GM18505 (cell line): ENCODE results near the gene ADM.
"Not testable (repeated sequence)": the region's sequence is repeated elsewhere in the genome, so short reads cannot be mapped to it uniquely, and the experiment has no call there.

Experiments used
- ATAC-seq: cut with Tn5 transposase; IDR thresholded peaks from one replicate; pipeline ENCODE4 v1.9.1; 2021; ENCODE audit not compliant: unreplicated experiment
- POLR2A ChIP-seq: IDR thresholded peaks from 4 replicates; pipeline ENCODE4 v1.6.1; 2011; ENCODE audit warnings: borderline replicate concordance; ENCODE audit not compliant: insufficient read depth, insufficient read length; ENCODE audit errors: extremely low read depth

The ADM gene

DNA sequence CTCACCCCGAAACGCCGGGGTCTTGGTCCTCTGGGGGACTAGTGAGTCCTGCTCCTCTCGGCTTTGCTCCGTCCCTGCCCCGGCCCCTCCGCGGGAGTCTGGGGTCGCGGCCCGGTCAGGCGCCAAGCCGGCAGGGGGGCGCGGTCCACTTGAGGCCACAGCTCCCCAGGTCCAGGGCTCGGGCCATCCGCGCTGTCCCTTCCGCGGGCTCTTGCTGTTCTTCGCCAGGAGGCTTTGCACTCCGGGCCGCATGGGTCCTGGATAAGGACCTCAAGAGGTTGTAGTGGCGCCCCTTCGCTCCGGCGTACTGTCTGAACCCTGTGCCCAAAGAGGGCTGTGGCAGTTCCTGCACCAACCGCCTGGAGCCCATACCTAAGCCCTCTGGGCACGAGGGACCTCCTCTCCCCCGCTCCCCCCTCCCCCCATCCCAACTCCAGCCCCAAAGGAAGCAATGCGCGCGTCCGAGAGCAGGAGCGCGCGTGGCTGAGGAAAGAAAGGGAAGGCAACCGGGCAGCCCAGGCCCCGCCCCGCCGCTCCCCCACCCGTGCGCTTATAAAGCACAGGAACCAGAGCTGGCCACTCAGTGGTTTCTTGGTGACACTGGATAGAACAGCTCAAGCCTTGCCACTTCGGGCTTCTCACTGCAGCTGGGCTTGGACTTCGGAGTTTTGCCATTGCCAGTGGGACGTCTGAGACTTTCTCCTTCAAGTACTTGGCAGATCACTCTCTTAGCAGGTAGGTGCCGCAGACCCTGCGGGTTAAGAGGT, at the start of gene ADM:
TSS of gene ADM (plus strand) at position 579 of the 767 bp plus-strand sequence. CDS start 628 bp downstream, outside the sequence.
- TF ChIP-seq POLR2A: peak; percentile 37
- no peak for ATAC-seq

GRCh38 chr11:10255388-10256125, 49.3 kb upstream of the ADM start:
- TF ChIP-seq POLR2A: no peak

GRCh38 chr11:10257478-10257877, 47.4 kb upstream of the ADM start:
- ATAC-seq: no peak
- no peak for TF ChIP-seq POLR2A

More at GRCh38 chr11:10255388-10256125, 49.3 kb upstream of the ADM start:
- ATAC-seq: no peak

DNA sequence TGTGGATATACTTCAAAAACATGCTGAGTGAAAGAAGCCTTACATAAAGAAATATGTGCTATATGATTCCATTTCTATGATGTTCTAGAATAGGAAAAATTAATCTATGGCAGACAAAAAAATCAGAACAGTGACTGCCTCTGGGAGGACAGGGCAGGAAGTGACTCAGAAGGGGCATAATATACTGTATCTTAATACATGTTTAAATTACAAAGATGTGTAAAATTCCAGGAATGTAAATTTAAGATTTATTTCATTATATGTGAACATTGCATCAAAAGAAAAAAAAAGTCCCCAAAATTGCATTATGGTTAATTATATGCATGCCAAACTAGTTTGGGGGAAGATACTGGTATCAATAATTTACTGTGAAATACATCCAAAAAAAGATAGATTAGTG, 43.1 kb upstream of the ADM start:
- TF ChIP-seq POLR2A: no peak
- ATAC-seq: no peak

- no peak for ATAC-seq
- TF ChIP-seq POLR2A: no peak
Measured at GRCh38 chr11:10263929-10264328, 40.9 kb upstream of the ADM start.

DNA sequence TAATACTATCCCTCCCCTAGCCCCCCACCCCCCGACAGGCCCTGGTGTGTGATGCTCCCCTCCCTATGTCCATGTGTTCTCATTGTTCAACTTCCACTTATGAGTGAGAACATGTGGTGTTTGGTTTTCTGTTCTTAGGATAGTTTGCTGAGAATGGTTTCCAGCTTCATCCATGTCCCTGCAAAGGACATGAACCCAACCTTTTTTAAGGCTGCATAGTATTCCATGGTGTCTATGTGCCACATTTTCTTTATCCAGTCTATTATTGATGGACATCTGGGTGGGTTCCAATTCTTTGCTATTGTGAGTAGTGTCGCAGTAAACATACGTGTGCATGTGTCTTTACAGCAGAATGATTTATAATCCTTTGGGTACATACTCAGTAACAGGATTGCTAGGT, 40.2 kb upstream of the ADM start:
- not testable (repeated sequence) for ATAC-seq

- no peak for ATAC-seq
- no peak for TF ChIP-seq POLR2A
Measured at GRCh38 chr11:10265936-10266335, 38.9 kb upstream of the ADM start.

DNA sequence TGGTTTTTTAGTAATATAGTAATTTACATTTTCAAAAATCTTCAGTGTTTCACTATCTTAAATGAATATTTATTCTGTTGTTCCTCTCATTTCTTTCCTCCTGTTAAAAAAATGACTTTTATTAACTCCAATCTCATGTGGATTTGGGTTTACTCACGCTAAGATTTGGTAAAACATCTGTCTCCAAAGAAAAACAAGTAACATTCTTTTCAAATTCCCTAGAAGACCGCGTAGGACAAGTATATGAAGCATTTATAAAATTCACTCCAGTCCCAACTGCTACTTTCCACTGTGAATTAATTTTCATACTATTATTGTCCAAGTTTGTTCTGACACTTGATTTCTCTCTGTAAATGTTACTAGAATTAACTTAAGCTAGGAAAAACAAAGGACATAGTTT, 37.1 kb upstream of the ADM start:
- no peak for ATAC-seq
- TF ChIP-seq POLR2A: no peak

DNA sequence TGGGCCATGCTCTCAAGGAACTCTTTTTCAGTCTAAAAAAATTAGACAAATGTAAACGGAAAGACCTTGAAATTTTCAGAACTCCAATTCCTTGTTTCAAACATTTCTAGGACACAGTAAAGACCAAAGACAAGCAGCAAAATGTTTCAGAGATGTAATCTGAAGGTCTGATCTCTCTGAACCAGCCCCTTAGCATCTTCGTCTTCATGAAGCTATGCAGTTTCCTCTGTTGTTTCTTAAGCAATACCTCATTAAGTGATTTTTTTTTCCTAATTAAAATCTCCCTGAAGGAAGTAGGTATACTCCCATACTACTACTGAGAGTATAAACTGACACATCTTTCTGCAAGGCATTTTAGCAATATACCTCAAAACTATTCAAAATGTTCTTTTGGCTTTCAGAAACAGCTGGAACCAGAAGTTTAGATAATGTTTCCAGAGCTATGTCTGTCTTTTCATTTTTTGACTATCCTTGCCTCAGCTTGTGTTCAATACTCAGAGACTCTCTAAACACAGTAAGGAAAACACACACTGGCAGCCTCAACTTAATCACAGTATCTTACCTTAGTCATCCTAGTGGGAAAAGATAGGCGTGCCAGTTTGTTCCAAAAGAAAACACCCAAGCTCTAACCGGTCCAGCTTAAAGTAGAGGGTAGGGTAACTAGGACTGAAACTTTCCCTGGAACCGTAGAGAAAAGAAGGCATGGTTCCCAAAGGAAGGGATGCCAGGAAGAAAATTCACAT, 36.0 kb upstream of the ADM start:
- TF ChIP-seq POLR2A: no peak
- no peak for ATAC-seq

DNA sequence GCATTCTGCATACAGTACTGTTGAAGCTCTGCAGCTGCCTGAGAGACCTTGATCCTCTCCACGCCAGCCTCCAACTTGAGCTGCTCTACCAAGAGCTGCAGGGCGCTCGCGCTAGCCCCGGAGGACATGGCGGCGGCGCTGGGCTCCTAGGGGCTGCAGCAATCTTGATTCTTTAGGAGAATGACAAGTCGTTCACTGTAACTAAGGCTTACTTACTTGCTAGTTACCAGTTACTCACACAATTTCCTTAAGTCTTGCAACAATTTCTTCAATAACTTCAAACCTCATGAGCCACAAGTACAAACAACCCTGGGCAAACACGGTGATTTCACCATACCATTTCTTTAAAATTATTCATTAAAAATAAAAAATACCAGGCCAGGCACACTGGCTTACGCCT, 32.7 kb upstream of the ADM start:
- TF ChIP-seq POLR2A: no peak
- no peak for ATAC-seq

DNA sequence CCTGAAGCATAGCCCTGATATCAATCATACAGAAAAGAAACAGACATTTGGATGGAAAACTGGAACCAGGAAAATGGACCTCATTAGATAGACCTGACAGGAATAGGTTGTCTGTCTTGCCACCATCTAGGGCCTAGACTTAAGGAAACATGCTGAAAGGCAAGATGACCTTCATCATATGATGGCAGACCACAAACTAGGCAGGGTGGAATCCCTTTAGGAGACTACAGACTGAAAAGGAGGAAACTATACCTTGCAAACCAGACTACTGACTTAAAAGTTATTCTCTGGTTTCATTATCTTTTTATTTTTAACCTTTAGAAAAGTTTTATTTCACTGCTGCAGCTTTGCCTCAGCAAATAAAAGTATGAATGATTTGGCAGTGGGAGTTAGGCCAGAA, 31.1 kb upstream of the ADM start:
- TF ChIP-seq POLR2A: no peak
- ATAC-seq: no peak

DNA sequence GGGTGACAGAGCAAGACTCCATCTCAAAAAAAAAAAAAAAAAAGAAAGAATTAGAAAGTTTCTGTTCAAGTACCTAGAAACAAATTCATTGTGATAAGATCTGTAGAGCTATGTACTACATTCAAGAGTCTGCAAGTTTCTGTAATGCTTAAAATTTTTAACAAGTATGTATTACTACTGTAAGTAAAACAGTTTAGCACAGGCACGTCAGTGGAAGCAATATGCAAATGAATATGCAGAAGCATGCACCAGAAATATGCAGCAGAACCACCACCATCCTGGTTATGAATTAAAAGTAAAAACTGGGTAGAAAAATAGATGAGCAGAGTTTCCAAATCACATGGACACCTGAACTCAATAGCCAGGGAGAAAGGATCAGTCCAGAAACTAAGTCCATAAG, 30.1 kb upstream of the ADM start:
- TF ChIP-seq POLR2A: no peak

DNA sequence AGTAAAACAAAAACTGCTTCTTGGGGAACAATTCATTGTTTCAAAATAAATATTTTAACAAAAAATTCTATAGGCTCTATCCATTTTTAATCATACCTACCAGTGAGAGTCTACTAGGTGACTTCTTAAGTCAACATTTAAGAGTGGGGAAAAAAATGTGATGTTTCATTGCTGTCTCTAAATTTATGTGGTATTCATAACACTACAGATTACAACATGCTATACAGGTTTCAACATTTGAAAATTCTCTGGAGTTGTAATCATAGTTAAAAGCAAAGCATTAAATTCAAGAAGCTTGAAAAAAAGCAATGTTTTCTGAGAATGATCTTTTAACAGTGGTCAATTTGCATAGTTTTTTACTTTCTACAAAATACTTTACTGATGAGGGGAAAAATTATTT, 29.2 kb upstream of the ADM start:
- no peak for TF ChIP-seq POLR2A
- no peak for ATAC-seq

More for the DNA sequence above, 30.1 kb upstream of the ADM start:
- no peak for ATAC-seq
